ENCODE data around the gene SRRT. TPM values are rescaled to one million over a fixed set of nuclear protein-coding genes. Genes with fewer than 3 reads are reported as not detected.

Gene SRRT
- total RNA-seq, 4 donors from 2014 or later, result 72.6 to 124 (median 88.6) TPM

DNA sequence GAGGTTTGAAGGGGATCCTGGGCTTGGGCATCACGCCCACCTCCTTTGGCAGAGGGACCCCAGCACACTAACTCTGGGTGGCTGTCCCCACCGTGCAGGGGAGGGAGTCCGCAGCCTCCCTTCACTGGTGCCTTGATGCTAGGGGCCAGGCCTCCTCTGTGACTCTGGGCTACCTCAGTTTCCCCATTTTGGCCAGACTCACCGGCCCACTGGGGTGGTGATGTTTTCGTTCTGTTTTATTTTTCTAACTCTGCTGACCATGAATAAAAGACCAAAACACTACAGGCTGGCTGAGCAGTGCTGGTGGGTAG lies 8.2 kb upstream of the SRRT start:
- 26 to 41% methylated on average over 4 to 5 of the region's 5 CpGs for WGBS, 2 donors
- TF ChIP-seq EP300 (IDR thresholded peaks at IDR 0.05) (no peak), POLR2A (IDR thresholded peaks at IDR 0.05) (no peak)
- TF ChIP-seq, protein P1, sequence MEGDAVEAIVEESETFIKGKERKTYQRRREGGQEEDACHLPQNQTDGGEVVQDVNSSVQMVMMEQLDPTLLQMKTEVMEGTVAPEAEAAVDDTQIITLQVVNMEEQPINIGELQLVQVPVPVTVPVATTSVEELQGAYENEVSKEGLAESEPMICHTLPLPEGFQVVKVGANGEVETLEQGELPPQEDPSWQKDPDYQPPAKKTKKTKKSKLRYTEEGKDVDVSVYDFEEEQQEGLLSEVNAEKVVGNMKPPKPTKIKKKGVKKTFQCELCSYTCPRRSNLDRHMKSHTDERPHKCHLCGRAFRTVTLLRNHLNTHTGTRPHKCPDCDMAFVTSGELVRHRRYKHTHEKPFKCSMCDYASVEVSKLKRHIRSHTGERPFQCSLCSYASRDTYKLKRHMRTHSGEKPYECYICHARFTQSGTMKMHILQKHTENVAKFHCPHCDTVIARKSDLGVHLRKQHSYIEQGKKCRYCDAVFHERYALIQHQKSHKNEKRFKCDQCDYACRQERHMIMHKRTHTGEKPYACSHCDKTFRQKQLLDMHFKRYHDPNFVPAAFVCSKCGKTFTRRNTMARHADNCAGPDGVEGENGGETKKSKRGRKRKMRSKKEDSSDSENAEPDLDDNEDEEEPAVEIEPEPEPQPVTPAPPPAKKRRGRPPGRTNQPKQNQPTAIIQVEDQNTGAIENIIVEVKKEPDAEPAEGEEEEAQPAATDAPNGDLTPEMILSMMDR (IDR thresholded peaks at IDR 0.05), result no peak
- DNase-seq (ENCODE audit: low spot score in 2 of 2), result no peak
- Histone ChIP-seq H3K27me3 (no peaks in the 10 kb centered on the region), H3K9me3 (no peaks in the 10 kb centered on the region), H3K4me1 (peaks cover 0 to 48% (median 30%) of the 10 kb centered on the region in 4 donors), H3K27ac (peak overlapping the region; percentile 96 to 99 (median 98)), H3K4me3 (peak overlapping the region; percentile 68 to 89 (median 84)), H3K36me3 (peaks cover 0 to 56% (median 0%) of the 10 kb centered on the region in 3 donors)

DNA sequence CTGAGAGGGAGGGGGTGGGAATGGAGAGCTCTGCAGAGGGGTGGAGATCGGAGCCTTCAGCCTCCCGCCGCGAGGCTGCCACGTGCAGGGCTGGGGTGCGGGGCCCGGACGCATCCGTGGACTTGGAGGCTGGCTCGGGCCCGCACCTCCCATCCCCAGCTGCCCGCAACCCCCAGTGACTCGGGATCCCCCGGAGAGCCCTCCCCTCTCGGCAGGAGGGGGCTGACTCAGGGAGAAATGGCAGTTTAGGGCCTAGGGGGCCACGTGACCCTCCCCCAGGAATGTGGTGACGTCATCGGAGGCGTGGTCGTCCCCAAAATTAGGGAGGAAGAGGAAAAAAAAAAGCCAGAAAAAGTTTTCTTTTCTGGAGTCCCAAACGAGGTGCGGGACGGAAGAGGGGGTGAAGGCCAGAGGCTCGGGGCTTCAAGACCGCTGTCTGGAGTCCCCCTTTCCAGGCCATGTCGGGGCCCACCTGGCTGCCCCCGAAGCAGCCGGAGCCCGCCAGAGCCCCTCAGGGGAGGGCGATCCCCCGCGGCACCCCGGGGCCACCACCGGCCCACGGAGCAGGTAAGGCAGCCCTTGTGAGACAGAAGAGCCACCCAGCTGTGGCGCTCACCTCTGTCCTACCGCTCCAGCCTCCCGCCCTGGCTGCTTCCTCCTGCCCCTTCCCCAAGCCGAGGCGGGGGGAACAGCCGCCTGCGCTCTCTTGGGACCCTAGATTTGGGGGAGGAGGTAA lies 7.7 kb upstream of the SRRT start, which contains the start of gene TRIP6:
Gene TRIP6, plus strand, starts transcription at position 348 of the 736 bp plus-strand sequence. Its CDS starts 111 bp downstream, at position 459.
- peak; percentile 89 to 95 for DNase-seq (ENCODE audit: low spot score in 2 of 2)
- H3K9me3 ChIP-seq, result no peaks in the 10 kb centered on the region
- H3K27ac ChIP-seq, result peak within 1 kb of the TSS; percentile 96 to 99 (median 98)
- TF ChIP-seq EP300 (IDR thresholded peaks at IDR 0.05), result peak; percentile 84 to 91
- TF ChIP-seq, protein P1 (IDR thresholded peaks at IDR 0.05), result peak in 1 of 5 experiments; percentile 17
- peak in 1 of 2 donors; percentile 54 for TF ChIP-seq POLR2A (IDR thresholded peaks at IDR 0.05)
- H3K4me3 ChIP-seq, result peak within 1 kb of the TSS; percentile 68 to 89 (median 84)
- WGBS, 2 donors, result 1% methylated on average over 35 to 42 of the region's 42 CpGs
- peaks cover 0 to 48% (median 30%) of the 10 kb centered on the region in 4 donors for H3K4me1 ChIP-seq
- H3K36me3 ChIP-seq, result peaks cover 0 to 56% (median 0%) of the 10 kb centered on the region in 3 donors
- no peaks in the 10 kb centered on the region for H3K27me3 ChIP-seq

DNA sequence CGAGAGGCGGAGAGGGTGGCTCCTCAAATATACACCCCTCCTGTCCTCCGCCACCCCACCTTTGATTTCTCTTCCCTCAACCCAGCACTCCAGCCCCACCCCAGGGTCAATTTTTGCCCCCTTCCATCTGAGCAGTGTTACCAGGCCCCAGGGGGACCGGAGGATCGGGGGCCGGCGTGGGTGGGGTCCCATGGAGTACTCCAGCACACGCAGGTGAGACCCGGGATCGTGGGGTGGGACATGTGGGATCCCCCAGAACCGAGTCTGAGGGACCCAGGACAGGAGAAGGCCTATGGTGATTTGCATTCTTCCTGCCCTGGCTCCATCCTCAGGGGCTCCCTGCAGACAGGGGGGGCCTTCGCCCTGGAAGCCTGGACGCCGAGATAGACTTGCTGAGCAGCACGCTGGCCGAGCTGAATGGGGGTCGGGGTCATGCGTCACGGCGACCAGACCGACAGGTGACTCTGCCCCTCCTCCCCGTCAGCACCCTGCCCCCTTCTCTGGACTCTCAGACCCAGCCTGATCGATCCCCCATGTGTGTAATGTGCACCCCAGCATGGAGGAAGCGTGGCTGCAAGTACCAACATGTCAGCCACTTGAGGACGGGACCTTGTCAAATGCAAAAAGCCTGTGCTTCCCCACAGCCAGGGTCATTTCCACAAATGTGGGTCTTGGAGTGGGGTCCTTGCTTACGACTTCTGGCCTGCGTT lies 7.0 kb upstream of the SRRT start:
- Histone ChIP-seq H3K27me3 (no peaks in the 10 kb centered on the region), H3K4me1 (peaks cover 0 to 48% (median 30%) of the 10 kb centered on the region in 4 donors), H3K4me3 (peak overlapping the region; percentile 68 to 89 (median 84)), H3K36me3 (peaks cover 0 to 57% (median 0%) of the 10 kb centered on the region in 3 donors), H3K9me3 (no peaks in the 10 kb centered on the region), H3K27ac (peak overlapping the region; percentile 96 to 99 (median 98))
- TF ChIP-seq POLR2A (IDR thresholded peaks at IDR 0.05) (no peak), EP300 (IDR thresholded peaks at IDR 0.05) (no peak)
- TF ChIP-seq, protein P1 (IDR thresholded peaks at IDR 0.05), result no peak
- no peak for DNase-seq (ENCODE audit: low spot score in 2 of 2)
- 9 to 18% methylated on average over 17 to 21 of the region's 27 CpGs for WGBS, 2 donors

DNA sequence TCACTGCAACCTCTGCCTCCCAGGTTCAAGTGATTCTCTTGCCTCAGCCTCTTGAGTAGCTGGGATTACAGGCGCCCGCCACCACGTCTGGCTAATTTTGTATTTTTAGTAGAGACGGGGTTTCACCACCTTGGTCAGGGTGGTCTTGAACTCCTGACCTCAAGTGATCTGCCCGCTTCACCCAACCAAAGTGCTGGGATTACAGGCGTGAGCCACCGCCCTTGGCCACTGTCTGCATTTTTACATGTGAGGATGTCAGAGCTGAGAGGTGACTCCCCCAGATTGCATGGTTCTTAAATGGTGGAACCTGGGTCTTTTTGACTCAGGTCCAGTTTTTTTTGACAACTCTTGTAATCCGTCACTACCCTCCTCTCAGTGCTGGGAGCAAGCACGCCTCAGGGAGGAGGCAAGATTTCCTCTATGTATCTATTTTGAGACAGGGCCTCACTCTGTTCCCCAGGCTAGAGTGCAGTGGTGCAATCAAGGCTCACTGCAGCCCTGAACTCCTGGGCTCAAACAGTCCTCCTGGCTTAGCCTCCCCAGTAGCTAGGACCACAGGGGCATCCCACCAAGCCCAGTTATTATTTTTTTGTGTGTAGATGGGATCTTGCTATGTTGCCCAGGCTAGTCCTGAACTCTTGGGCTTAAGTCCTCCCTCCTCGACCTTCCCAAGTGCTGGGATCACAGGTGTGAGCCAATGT lies 1.2 kb upstream of the SRRT start:
- Histone ChIP-seq H3K4me3 (peak overlapping the region in 3 of 4 donors; percentile 49 to 97 (median 85)), H3K4me1 (peaks cover 0 to 54% (median 31%) of the 10 kb centered on the region in 4 donors), H3K27me3 (no peaks in the 10 kb centered on the region), H3K36me3 (peaks cover 0 to 59% (median 0%) of the 10 kb centered on the region in 3 donors), H3K9me3 (no peaks in the 10 kb centered on the region), H3K27ac (peak overlapping the region in 3 of 4 donors; percentile 95 to 98 (median 95))
- WGBS, 2 donors, result 88 to 92% methylated on average over 10 of the region's 10 CpGs
- DNase-seq (ENCODE audit: low spot score in 2 of 2), result no peak
- TF ChIP-seq EP300 (IDR thresholded peaks at IDR 0.05) (no peak), POLR2A (IDR thresholded peaks at IDR 0.05) (no peak)
- TF ChIP-seq, protein P1 (IDR thresholded peaks at IDR 0.05), result no peak

Data from tibial nerve (tissue), 4 donors.